ENCODE data around the gene EME2.

The EME2 gene

GRCh38 chr16:1775006-1775845, 2.6 kb downstream of the EME2 start:
- no peaks in the 10 kb centered on the region for H3K27me3 ChIP-seq
- H3K9me3 ChIP-seq, result no peaks in the 10 kb centered on the region
- H3K4me1 ChIP-seq, result peaks cover under 1% of the 10 kb centered on the region
- no peak for DNase-seq
- TF ChIP-seq CTCF (IDR thresholded peaks at IDR 0.05; ENCODE audit: low read depth, low read length), result no peak
- H3K4me3 ChIP-seq (ENCODE audit: low read depth, low read length), result no peak overlapping the region
- H3K36me3 ChIP-seq, result peaks cover 19% of the 10 kb centered on the region

GRCh38 chr16:1775846-1776671, 3.4 kb downstream of the EME2 start:
- TF ChIP-seq CTCF (IDR thresholded peaks at IDR 0.05; ENCODE audit: low read depth, low read length), result no peak
- H3K4me3 ChIP-seq (ENCODE audit: low read depth, low read length), result no peak overlapping the region
- peak; percentile 27 for DNase-seq
- no peaks in the 10 kb centered on the region for H3K9me3 ChIP-seq
- H3K36me3 ChIP-seq, result peaks cover 14% of the 10 kb centered on the region
- H3K4me1 ChIP-seq, result no peaks in the 10 kb centered on the region
- H3K27me3 ChIP-seq, result no peaks in the 10 kb centered on the region

GRCh38 chr16:1776672-1776955, 4.0 kb downstream of the EME2 start:
- no peaks in the 10 kb centered on the region for H3K9me3 ChIP-seq
- H3K4me3 ChIP-seq (ENCODE audit: low read depth, low read length), result no peak overlapping the region
- H3K27me3 ChIP-seq, result no peaks in the 10 kb centered on the region
- no peaks in the 10 kb centered on the region for H3K4me1 ChIP-seq
- TF ChIP-seq CTCF (IDR thresholded peaks at IDR 0.05; ENCODE audit: low read depth, low read length), result no peak
- DNase-seq, result no peak
- H3K36me3 ChIP-seq, result peaks cover 14% of the 10 kb centered on the region

- Histone ChIP-seq H3K9me3 (no peaks in the 10 kb centered on the region), H3K36me3 (peaks cover 12% of the 10 kb centered on the region), H3K4me1 (no peaks in the 10 kb centered on the region), H3K4me3 (ENCODE audit: low read depth, low read length) (no peak overlapping the region), H3K27me3 (no peaks in the 10 kb centered on the region)
- TF ChIP-seq CTCF (IDR thresholded peaks at IDR 0.05; ENCODE audit: low read depth, low read length), result no peak
- DNase-seq, result peak; percentile 16
Measured at GRCh38 chr16:1776991-1777374, 4.4 kb downstream of the EME2 start.

- no peaks in the 10 kb centered on the region for H3K9me3 ChIP-seq
Measured at GRCh38 chr16:1777375-1778199, 5.0 kb downstream of the EME2 start.

More at GRCh38 chr16:1777375-1778199, 5.0 kb downstream of the EME2 start:
- peaks cover 9% of the 10 kb centered on the region for H3K36me3 ChIP-seq
- DNase-seq, result no peak
- no peaks in the 10 kb centered on the region for H3K4me1 ChIP-seq
- no peak overlapping the region for H3K4me3 ChIP-seq (ENCODE audit: low read depth, low read length)
- TF ChIP-seq CTCF (IDR thresholded peaks at IDR 0.05; ENCODE audit: low read depth, low read length), result no peak
- no peaks in the 10 kb centered on the region for H3K27me3 ChIP-seq
